Measurements from ENCODE around the gene GOLGA6L24. TPM values are rescaled to one million over a fixed set of nuclear protein-coding genes. Genes with fewer than 3 reads are reported as not detected.
"Not testable (repeated sequence)": the region's sequence is repeated elsewhere in the genome, so short reads cannot be mapped to it uniquely, and the experiment has no call there.

The GOLGA6L24 gene
- total RNA-seq, 1 donor from 2014 or later, result not detected

DNA sequence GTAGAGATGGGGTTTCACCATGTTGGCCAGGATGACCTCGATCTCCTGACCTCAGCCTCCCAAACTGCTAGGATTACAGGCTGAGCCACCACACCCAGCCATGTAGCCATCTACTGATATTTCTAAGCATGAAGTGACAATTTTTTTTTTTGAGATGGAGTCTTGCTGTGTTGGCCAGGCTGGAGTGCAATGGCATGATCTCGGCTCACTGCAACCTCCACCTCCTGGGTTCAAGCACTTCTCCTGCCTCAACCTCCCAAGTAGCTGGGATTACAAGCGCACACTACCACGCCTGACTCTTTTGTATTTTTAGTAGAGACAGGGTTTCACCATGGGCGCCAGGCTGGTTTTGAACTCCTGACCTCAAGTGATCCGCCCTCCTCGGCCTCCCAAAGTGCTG, 40.9 kb downstream of the GOLGA6L24 start:
- not testable (repeated sequence) for H3K27me3 Mint-ChIP-seq (ENCODE audit: unreplicated experiment); DNase-seq (ENCODE audit: extremely low spot score, unreplicated experiment); H3K9me3 Mint-ChIP-seq (ENCODE audit: unreplicated experiment); H3K27ac Mint-ChIP-seq (ENCODE audit: unreplicated experiment); H3K4me3 Mint-ChIP-seq (ENCODE audit: unreplicated experiment); H3K4me1 Mint-ChIP-seq (ENCODE audit: unreplicated experiment)
- peaks cover 24% of the 10 kb centered on the region for H3K36me3 Mint-ChIP-seq (ENCODE audit: unreplicated experiment)

DNA sequence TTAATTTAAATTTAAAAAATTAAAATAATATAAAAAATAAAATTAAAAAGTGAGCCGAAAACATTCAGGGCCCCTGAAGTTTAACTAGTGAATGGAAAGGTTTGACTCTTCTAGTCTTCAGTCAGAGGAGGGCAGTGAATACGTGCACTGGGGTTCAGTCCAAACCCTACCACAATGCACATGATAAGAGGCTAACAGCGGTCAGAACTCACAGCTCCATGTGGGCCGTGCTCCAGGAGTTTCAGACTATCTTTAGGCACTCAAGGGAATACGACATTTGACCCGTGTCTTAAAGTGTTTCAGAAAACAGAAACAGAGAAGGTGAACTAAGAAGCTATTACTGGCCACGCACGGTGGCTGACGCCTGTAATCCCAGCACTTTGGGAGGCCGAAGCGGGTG, 47.4 kb downstream of the GOLGA6L24 start:
- peaks cover 16% of the 10 kb centered on the region for H3K9me3 Mint-ChIP-seq (ENCODE audit: unreplicated experiment)
- peaks cover 37% of the 10 kb centered on the region for H3K36me3 Mint-ChIP-seq (ENCODE audit: unreplicated experiment)
- not testable (repeated sequence) for DNase-seq (ENCODE audit: extremely low spot score, unreplicated experiment); H3K27ac Mint-ChIP-seq (ENCODE audit: unreplicated experiment); H3K27me3 Mint-ChIP-seq (ENCODE audit: unreplicated experiment); H3K4me1 Mint-ChIP-seq (ENCODE audit: unreplicated experiment); H3K4me3 Mint-ChIP-seq (ENCODE audit: unreplicated experiment)

DNA sequence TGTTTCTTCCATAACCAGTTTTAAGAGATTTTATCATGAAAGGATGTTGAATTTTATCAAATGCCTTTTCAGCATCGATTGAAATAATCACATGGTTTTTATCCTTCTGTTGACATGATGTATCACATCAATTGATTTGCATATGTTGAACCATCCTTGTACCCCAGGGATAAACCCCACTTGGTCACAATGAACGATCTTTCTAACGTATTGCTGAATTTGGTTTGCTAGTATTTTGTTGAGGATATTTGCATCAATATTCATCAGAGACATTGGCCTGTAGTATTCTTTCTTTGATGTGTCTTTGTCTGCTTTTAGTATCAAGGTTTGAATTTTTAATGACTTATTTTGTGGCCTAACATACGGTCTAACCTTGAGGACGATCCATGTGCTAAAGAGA, 49.2 kb downstream of the GOLGA6L24 start:
- H3K27ac Mint-ChIP-seq (ENCODE audit: unreplicated experiment); H3K27me3 Mint-ChIP-seq (ENCODE audit: unreplicated experiment); DNase-seq (ENCODE audit: extremely low spot score, unreplicated experiment); H3K4me3 Mint-ChIP-seq (ENCODE audit: unreplicated experiment); H3K4me1 Mint-ChIP-seq (ENCODE audit: unreplicated experiment): not testable (repeated sequence)
- Mint-ChIP-seq H3K36me3 (ENCODE audit: unreplicated experiment) (peaks cover 30% of the 10 kb centered on the region), H3K9me3 (ENCODE audit: unreplicated experiment) (peaks cover 16% of the 10 kb centered on the region)

Other genes starting within 250 kb of the GOLGA6L24 start
- gene HERC2, start 35.9 kb downstream of the GOLGA6L24 start, total RNA-seq, result 89.2 and 94.1 TPM in 2 replicates
- gene GOLGA8F, start 20.6 kb upstream of the GOLGA6L24 start, total RNA-seq, result not detected in 2 replicates
- gene GOLGA8G, start 174.9 kb upstream of the GOLGA6L24 start, total RNA-seq, result not detected in 2 replicates
- not detected in 2 replicates for gene GOLGA6L25, start 195.5 kb upstream of the GOLGA6L24 start, total RNA-seq

Measured in osteocyte (in vitro differentiated cells).